NCI-H128 (cell line): ENCODE measurements around the gene FGFR4.

Experiments used
- DNase-seq: peaks from one replicate; lab custom pipeline; 2025; ENCODE audit not compliant: unreplicated experiment; lab: John Stamatoyannopoulos, UW

FGFR4 gene

DNA sequence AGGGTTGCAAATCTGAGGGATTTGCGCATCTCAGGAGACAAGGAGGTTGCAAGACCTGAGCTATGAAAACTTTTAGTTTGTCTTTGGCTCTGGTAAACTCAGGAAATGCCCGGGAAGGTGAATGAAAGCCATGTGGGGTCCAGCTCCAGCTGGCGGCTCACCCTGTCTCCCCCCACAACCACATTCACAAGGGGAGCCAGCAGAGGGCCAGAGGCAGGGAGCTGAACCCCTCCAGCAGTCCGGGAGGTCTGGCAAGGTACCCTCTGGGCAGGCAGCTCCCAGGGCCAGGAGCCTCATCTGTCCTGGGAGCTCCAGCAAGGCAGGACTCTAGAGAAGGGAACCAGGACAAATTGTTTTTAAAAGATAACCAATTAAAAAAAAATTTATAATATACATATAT, 2.5 kb upstream of the FGFR4 start:
- DNase-seq, result no peak

DNA sequence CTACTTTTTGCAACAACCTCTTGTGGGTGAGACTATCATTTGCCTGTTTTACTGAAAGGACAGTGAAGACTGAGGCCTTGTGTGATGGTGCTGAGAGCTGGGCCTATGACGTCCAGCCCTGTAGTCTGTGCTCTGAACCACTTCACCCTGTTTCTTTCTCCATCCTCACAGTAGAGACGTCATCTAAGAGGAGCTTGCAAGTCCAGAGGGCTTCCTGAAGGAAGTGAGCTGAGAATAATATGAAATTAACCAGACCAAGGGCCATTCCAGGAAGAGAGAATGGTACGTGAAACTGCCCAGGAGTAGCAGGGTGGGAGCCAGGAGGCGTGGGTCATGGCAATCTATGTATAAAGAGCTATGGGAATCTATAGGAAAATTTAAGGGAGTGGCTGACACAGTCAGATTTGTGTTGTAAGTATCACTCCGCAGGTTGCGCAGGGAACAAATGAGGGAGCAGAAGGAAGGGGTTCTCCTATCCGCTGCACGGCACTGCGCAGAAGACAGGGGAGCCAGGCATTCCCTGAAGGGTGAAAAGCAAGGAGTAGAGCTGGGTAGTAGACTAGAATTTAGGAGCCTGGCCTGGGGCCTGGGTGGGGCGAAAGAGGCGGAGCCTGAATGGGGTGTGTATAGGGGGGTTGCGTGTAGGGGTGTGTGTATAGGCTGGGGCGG, 596 bp upstream of the FGFR4 start:
- DNase-seq, result no peak

DNA sequence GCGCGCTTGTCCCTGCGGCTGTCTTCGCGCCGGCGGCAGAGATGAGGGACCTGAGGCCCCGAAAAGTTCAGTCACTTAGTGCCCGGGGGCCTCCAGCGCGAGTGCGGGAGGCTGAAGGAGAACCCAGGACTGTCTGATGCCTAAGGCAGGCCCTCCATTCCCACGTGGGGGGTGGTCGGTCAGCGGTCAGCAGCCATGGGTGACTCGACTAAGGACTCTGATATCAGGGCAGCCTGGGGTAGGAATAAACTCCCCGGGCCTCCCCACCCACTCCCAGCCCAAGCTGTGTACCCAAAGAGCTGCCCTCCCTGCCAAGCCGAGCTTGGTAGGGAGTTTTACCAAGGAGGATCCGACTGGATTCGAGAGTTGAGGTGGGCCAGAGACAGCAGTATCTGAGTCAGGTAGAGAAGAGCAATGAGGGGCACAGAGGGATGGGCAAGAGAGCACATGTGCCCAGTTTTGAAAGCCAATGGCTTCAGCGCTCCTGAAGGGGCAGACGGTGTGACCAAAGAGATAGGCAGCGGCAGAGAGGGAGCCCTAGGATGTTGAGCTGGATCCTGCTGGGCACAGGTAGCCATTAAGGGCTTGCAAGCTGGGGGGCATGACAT, 787 bp downstream of the FGFR4 start:
- no peak for DNase-seq

DNA sequence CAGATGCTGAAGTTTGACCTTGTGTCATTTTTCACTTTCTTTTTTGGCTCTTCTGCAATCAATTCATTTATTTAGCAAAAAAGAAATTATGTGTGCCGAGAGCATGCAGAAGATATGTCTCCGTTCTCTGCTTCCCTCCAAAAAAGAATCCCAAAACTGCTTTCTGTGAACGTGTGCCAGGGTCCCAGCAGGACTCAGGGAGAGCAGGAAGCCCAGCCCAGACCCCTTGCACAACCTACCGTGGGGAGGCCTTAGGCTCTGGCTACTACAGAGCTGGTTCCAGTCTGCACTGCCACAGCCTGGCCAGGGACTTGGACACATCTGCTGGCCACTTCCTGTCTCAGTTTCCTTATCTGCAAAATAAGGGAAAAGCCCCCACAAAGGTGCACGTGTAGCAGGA, 2.4 kb downstream of the FGFR4 start:
- no peak for DNase-seq

DNA sequence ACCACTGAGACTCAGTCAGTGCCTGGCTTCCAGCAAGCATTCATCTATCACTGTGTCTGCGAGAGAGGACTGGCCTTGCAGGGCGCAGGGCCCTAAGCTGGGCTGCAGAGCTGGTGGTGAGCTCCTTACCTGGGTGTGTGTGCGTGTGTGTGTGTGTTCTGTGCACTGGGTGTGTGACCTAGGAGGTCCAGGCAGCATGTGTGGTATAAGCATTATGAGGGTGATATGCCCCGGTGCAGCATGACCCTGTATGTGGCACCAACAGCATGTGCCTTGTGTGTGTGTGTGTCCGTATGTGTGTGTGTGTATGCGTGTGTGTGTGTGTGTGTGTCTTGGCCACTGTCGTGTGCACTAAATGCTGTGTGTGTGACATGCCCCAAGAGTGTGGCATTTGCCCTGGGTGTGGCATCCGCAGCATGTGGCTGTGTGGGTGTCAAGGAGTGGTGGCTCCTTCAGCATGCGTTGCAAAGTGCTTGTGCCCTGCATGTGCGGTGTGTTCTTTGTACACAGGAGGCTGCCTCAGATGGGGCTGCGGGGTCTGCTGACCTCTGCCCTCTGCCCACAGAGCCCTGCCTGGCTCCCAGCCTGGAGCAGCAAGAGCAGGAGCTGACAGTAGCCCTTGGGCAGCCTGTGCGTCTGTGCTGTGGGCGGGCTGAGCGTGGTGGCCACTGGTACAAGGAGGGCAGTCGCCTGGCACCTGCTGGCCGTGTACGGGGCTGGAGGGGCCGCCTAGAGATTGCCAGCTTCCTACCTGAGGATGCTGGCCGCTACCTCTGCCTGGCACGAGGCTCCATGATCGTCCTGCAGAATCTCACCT, 3.3 kb downstream of the FGFR4 start:
- no peak for DNase-seq

DNA sequence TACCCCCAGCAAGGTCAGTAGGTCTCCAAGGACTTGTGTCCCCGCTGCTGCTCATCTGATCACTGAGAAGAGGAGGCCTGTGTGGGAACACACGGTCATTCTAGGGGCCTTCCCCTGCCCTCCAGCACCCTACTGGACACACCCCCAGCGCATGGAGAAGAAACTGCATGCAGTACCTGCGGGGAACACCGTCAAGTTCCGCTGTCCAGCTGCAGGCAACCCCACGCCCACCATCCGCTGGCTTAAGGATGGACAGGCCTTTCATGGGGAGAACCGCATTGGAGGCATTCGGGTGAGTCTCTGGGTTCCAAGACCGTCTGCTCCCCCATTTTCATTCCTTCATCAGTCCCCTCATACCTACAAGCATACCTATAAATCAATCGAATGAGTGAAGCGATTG, 4.1 kb downstream of the FGFR4 start:
- no peak for DNase-seq

DNA sequence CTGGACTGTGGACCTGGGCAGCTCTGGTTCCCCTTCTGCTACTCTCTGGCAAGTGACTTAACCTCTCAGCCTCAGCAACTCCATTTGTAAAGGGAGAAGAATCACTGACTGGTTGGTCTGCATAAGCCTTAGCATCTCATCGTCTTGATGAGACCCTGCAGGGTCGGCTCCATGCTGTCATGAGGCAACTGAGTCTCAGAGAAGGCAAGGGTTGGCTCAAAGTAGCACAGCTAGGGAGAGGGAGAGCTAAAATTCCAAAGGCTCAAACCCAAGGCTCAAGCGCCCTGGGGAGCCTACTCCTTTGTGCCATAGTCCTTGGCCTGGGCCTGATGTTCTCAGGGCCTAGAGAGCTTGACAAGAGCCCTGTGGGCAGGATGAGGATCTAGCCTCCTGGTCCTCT, 4.5 kb downstream of the FGFR4 start:
- no peak for DNase-seq

DNA sequence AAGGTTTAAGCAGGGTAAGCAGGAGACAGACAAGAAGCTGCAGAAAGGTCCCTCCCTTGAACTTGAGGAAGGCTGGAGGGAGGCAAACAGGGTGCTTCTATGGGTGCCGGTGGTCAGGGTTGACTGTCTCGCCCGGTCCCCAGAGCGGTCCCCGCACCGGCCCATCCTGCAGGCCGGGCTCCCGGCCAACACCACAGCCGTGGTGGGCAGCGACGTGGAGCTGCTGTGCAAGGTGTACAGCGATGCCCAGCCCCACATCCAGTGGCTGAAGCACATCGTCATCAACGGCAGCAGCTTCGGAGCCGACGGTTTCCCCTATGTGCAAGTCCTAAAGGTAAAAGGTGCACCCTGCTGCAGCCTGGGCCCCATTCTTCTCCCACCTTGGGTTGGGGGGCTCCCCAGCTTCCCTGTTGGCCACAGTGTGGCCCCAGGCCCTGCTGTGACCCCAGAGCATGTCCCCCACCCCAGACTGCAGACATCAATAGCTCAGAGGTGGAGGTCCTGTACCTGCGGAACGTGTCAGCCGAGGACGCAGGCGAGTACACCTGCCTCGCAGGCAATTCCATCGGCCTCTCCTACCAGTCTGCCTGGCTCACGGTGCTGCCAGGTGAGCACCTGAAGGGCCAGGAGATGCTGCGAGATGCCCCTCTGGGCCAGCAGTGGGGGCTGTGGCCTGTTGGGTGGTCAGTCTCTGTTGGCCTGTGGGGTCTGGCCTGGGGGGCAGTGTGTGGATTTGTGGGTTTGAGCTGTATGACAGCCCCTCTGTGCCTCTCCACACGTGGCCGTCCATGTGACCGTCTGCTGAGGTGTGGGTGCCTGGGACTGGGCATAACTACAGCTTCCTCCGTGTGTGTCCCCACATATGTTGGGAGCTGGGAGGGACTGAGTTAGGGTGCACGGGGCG, 5.7 kb downstream of the FGFR4 start:
- no peak for DNase-seq

DNA sequence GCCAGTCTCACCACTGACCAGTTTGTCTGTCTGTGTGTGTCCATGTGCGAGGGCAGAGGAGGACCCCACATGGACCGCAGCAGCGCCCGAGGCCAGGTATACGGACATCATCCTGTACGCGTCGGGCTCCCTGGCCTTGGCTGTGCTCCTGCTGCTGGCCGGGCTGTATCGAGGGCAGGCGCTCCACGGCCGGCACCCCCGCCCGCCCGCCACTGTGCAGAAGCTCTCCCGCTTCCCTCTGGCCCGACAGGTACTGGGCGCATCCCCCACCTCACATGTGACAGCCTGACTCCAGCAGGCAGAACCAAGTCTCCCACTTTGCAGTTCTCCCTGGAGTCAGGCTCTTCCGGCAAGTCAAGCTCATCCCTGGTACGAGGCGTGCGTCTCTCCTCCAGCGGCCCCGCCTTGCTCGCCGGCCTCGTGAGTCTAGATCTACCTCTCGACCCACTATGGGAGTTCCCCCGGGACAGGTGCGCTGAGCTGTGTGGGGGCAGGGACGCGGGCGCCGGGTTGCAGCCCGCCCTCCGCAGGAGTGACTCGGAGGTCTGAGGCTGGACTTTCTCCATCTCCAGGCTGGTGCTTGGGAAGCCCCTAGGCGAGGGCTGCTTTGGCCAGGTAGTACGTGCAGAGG, 6.5 kb downstream of the FGFR4 start:
- no peak for DNase-seq

DNA sequence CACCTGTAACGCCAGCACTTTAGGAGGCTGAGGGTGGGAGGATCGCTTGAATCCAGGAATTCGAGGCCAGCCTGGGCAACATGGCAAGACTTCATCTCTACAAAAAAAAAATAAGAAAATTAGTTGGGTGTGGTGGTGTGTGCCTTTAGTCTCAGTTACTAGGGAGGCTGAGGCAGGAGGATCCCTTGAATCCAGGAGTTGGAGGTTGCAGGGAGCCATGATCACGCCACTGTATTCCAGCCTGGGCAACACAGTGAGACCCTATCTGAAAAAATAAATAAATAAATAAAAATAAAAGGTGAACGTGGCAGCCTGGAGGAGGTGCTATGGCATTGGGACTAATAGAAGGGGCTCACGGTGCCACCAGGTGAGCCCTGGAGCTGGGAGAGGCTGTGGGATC, 7.1 kb downstream of the FGFR4 start:
- no peak for DNase-seq

DNA sequence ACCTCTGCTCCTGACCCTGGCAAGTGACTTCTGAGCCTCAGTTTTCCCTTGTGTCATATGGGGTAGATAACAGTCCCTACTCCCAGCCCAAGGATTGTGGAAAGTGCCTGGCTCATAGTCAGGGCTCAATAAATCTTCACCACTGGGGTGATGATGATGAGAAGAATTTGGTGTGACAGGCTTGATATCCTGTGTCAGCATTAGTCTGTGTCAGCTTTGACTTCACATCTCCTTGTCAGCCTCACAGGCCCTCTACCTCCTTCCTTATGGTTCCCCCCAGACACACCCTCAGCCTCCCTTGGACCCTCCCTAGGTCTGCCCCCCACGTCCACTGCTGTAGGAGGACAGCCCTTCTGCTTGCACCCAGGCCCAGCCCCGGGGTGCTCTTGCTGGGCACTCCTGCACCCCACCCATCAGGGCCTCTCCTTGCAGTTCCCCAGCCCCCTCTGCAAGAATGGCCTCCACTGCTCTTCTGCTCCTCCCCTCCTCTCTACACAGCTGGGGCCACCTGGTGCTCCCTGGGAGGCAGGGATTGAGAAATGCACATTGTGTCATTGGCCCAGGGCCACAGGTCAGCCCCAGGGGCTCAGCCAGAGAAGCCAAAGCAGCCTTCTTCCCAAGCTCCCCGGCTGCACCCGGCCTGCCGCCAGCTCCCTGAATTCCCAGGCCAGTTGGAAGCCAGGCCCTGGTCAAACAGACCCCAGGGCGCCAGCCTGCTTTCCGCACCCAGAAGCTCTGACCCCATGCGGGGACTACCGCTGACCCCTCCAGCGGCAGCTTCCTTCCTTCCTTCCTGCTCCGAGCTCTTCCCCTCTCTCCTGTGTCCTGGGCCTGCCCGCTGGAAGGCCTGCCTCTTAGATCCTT, 7.7 kb downstream of the FGFR4 start:
- no peak for DNase-seq

DNA sequence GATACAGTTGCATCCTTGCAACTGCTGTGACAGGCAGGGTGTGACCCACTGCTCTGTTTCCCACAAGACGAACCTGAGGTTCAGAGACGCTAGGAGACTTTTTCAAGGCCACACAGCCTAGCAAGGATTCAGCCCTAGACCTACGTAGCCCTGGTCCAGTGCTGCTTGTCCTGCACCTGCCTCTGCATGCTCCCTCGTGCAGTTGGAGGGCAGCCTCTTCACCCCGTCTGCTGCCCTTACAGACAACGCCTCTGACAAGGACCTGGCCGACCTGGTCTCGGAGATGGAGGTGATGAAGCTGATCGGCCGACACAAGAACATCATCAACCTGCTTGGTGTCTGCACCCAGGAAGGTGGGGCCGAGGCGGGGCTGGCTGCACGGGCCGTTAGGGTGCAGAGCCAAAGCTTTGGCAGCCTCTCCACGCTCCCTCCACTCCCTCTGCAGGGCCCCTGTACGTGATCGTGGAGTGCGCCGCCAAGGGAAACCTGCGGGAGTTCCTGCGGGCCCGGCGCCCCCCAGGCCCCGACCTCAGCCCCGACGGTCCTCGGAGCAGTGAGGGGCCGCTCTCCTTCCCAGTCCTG, 8.5 kb downstream of the FGFR4 start:
- no peak for DNase-seq

DNA sequence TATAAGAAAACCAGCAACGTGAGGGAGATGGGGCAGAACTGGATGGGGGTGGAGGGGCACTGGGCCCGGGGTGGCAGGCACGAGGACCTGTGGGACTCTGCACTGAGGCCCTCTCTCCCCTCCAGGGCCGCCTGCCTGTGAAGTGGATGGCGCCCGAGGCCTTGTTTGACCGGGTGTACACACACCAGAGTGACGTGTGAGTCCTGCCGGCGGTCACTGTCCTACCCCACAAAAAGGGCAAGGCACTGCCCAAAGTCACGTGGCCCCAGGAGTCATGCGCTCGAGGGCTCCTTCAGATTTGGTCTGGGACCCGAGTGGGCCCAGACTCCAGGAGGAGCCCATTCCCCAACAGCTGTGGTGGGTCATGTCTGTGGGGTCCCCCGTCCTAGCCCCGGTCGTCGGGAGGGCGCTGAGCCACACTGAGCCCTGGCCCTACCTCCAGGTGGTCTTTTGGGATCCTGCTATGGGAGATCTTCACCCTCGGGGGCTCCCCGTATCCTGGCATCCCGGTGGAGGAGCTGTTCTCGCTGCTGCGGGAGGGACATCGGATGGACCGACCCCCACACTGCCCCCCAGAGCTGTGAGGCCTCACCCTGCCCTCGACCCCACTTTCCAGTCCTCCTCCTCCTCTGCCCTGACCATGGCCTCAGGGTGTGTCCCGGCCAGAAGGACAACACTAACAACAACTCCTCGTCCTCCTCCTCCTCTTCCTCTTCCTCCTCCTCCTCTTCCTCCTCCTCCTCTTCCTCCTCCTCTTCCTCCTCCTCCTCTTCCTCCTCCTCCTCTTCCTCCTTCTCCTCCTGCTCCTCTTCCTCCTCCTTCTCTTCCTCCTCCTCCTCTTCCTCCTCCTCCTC, 9.7 kb downstream of the FGFR4 start:
- DNase-seq, result no peak

DNA sequence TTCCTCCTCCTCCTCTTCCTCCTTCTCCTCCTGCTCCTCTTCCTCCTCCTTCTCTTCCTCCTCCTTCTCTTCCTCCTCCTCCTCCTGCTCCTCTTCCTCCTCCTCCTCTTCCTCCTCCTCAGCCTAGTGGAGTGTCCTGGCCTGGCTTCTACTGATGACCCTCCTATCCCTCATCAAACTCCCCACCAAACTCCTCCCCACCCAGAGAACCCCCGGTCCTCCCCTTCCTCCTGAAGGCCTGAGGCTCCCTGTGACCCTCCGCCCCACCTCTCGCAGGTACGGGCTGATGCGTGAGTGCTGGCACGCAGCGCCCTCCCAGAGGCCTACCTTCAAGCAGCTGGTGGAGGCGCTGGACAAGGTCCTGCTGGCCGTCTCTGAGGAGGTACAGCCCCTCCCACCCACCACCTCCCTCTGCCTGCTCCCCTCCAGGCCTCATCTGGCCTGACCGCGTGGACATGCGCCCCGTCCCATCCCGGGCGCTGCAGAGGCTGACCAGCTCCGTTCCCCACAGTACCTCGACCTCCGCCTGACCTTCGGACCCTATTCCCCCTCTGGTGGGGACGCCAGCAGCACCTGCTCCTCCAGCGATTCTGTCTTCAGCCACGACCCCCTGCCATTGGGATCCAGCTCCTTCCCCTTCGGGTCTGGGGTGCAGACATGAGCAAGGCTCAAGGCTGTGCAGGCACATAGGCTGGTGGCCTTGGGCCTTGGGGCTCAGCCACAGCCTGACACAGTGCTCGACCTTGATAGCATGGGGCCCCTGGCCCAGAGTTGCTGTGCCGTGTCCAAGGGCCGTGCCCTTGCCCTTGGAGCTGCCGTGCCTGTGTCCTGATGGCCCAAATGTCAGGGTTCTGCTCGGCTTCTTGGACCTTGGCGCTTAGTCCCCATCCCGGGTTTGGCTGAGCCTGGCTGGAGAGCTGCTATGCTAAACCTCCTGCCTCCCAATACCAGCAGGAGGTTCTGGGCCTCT, 10.6 kb downstream of the FGFR4 start:
- no peak for DNase-seq

DNA sequence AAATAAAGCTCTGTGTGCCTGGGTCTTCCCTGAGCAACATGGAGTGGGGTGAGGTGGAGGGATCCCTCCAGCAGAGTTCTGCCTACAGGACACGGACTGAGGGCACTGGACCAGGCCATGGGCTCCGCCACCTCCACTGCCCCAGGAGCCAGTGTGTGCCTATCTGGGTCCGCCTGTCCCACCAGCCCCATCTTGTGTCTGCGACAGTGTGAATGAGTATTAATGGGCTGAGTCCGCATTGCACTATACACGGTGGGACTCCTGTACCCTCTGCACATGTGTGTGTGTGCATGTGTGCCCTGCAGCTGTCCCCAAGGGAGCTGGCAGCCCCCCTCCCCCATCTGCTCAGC, 11.4 kb downstream of the FGFR4 start:
- DNase-seq, result no peak

DNA sequence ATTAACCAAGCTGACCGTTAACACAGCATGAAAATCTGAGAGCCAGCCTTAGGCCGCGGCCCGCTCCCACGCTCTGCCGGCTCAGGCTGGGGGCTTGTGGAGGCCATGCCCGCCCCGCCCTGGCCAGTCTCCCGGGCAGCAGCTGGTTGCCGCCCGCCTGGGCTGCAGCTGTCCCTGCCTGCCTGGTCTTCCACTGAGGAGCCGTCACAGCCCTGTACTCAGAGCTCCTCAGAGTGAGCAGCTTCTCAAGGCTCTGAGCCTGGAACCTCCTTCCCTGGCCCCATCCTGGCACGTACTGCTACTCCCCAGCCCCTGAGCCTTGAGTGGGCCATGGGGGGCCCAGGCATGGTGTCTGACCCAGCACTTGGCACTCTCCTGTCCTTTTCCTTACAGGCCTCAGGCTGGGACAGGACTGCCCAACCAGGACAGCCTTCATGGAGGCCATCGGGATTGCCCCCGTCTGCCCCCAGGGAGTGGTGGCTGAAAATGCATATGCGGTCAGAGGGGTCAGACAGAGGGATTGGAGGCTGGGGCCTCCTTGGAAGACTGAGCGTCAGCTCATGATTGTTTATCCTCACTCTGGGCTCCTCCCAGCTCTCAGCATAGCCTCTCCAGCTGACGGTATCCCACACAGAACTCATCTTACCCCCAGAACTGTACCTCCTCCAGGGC, 11.9 kb downstream of the FGFR4 start:
- DNase-seq, result no peak
